BLaER1 (cell line): ENCODE results near the gene CCNH.

Experiments
- H3K27ac ChIP-seq: shearing (Covaris generic); formaldehyde crosslinking; 2 replicates; pipeline ENCODE4 v1.8.1; 2022
- H3K27me3 ChIP-seq: shearing (Covaris generic); formaldehyde crosslinking; 2 replicates; pipeline ENCODE4 v1.8.1; 2022
- H3K36me3 ChIP-seq: shearing (Covaris generic); formaldehyde crosslinking; 2 replicates; pipeline ENCODE4 v1.8.1; 2022
- H3K4me1 ChIP-seq: shearing (Covaris generic); formaldehyde crosslinking; 2 replicates; pipeline ENCODE4 v1.8.1; 2022
- H3K4me2 ChIP-seq: shearing (Covaris generic); formaldehyde crosslinking; 2 replicates; pipeline ENCODE4 v1.8.1; 2022
- H3K4me3 ChIP-seq: shearing (Covaris generic); formaldehyde crosslinking; 2 replicates; pipeline ENCODE4 v1.8.1; 2022
- H3K9ac ChIP-seq: shearing (Covaris generic); formaldehyde crosslinking; 2 replicates; pipeline ENCODE4 v1.8.1; 2022
- H3K9me3 ChIP-seq: shearing (Covaris generic); formaldehyde crosslinking; 2 replicates; pipeline ENCODE4 v1.8.1; 2022
- H4K20me1 ChIP-seq: shearing (Covaris generic); formaldehyde crosslinking; 2 replicates; pipeline ENCODE4 v1.8.1; 2022
- Cebpa-rat ChIP-seq: shearing (Covaris generic); IDR thresholded peaks from 2 replicates; pipeline ENCODE4 v1.8.1; 2022

The CCNH gene

DNA sequence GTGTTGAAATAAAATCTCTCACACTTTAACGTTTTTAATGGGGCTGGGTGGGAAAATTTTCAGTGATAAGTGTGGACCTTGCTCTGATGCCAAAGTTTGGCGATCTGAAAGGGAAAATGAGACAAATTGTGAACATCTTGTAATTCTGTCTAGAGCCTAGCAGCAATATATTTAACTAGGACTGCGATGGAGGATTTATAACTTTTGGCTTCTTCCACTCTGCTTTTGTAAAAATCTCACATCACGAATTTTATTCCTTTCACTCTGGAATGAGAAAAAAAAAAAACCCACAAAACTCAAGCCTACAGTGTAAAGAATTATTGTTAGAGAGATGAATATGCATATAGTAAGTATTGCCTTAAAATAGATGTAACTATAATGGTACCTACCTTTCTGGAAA is 19.9 kb downstream of the CCNH start:
- Histone ChIP-seq H3K9me3 (no peaks in the 10 kb centered on the region), H3K36me3 (peaks cover 98% of the 10 kb centered on the region), H3K4me2 (no peak overlapping the region), H3K9ac (no peak overlapping the region), H3K27me3 (no peaks in the 10 kb centered on the region), H3K4me1 (no peaks in the 10 kb centered on the region), H3K4me3 (no peak overlapping the region), H3K27ac (no peak overlapping the region), H4K20me1 (peaks cover 35% of the 10 kb centered on the region)
- TF ChIP-seq Cebpa-rat = no peak

DNA sequence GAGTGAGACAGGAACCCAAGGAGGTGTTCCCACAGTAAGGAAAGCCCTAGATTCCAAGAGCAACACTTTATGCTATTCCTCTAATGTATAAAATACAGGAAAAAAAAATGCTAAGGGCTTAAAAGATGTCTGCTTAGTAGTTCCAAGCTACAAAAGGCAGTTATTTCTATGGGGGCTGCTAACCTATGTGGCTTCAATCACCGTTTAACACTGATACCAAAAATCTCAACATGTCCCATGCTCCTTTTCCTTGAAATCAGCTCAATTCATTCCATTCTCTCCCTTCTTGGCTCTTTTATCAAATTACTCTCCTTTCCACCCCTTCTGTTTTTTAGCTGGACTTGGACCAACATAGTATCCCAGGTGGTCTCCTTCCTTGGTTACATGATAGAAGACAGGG is 20.6 kb downstream of the CCNH start:
- TF ChIP-seq Cebpa-rat = no peak
- no peak overlapping the region for H3K4me2 ChIP-seq
- H3K4me1 ChIP-seq = no peaks in the 10 kb centered on the region
- H3K9me3 ChIP-seq = no peaks in the 10 kb centered on the region
- H3K9ac ChIP-seq = no peak overlapping the region
- H3K27ac ChIP-seq = no peak overlapping the region
- H3K27me3 ChIP-seq = no peaks in the 10 kb centered on the region
- no peak overlapping the region for H3K4me3 ChIP-seq
- H3K36me3 ChIP-seq = peaks cover 98% of the 10 kb centered on the region
- peaks cover 29% of the 10 kb centered on the region for H4K20me1 ChIP-seq

DNA sequence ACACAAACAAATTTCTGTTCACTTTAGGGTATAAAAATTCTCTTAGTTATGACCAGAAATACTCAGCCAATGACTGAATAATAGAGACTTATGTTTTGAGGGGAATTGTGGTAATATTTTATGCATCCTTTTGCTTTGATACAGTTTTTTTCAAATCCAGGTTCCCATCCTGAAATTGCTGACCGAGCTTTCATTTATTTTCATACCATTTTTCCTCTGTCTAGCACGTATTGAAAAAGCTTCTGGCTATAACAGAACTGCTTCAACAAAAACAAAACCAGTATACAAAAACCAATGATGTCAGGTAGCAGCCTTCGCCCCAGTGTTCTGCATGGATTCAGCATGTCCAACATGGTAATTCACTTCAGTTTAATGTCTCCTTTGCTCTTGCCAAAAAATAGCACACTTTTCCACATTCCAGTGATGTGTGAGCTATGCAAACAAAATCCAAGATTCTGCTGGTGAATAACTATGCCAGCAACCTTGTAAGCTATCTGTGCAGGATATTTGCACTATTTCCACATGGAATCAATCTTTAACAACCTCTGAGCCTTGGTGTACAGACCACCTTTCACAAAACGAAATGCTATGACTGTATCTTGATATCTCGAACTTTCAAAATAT is 22.0 kb downstream of the CCNH start:
- no peak for TF ChIP-seq Cebpa-rat
- H3K27ac ChIP-seq = no peak overlapping the region
- H3K4me2 ChIP-seq = no peak overlapping the region
- H3K4me3 ChIP-seq = no peak overlapping the region
- peaks cover 96% of the 10 kb centered on the region for H3K36me3 ChIP-seq
- H3K9me3 ChIP-seq = no peaks in the 10 kb centered on the region
- no peaks in the 10 kb centered on the region for H3K27me3 ChIP-seq
- no peak overlapping the region for H3K9ac ChIP-seq
- H4K20me1 ChIP-seq = peaks cover 17% of the 10 kb centered on the region
- no peaks in the 10 kb centered on the region for H3K4me1 ChIP-seq

DNA sequence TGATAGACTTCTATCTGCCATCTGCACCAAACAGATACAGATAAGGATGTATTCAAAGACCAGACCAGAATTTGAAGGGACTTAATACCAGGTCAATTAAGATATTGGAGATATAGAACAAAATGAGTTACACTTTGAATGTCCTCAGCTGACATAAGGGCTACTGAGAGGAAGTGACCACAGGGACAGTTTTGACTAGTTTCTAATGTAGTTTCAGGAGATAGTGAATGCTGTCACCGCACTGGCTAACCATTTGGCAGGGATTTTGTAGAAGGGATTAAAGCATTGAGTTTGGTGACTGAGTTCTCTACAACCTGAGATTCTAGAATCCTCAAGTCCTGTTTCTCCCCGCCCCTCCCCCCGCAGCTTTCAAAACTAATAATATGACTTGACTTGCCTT is 22.7 kb downstream of the CCNH start:
- peaks cover 11% of the 10 kb centered on the region for H4K20me1 ChIP-seq
- H3K36me3 ChIP-seq = peaks cover 93% of the 10 kb centered on the region
- no peak overlapping the region for H3K4me3 ChIP-seq

DNA sequence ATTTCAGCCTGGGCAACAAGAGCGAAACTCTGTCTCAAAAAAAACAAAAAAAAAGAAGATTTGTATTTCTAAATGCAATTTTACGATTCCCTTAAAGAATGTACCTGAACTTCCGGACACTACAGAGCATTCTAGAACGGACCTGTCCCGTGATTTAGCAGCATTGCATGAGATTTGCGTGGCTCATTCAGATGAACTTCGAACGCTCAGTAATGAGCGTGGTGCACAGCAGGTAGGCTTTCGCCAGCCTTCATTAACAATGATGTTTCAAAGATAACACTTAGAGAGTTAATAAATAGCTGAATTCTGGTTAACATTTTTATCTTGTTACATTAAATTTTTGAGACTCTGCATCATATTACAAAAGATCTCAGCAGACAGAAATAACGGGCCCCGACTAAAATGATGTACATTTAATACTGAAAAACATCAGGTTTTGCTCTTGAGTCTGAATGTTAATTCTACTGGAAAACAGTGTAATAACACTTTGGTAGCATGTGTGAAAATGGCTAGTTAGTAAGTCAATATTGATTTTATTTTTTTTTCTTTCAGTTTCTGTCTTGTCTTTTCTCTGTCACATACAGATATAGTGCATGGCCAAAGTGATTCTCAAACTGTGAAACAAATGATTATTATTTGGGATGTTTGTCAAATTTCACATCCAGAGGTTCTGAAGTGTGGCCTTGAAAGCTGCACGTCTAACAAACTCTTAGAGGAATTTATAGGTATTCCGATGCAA is 23.3 kb downstream of the CCNH start:
- TF ChIP-seq Cebpa-rat = no peak
- H3K4me1 ChIP-seq = no peaks in the 10 kb centered on the region

More for the DNA sequence above, 22.7 kb downstream of the CCNH start:
- no peak overlapping the region for H3K9ac ChIP-seq
- H3K4me2 ChIP-seq = no peak overlapping the region
- H3K9me3 ChIP-seq = no peaks in the 10 kb centered on the region
- no peak overlapping the region for H3K27ac ChIP-seq
- no peaks in the 10 kb centered on the region for H3K27me3 ChIP-seq
- no peak for TF ChIP-seq Cebpa-rat
- H3K4me1 ChIP-seq = no peaks in the 10 kb centered on the region

DNA sequence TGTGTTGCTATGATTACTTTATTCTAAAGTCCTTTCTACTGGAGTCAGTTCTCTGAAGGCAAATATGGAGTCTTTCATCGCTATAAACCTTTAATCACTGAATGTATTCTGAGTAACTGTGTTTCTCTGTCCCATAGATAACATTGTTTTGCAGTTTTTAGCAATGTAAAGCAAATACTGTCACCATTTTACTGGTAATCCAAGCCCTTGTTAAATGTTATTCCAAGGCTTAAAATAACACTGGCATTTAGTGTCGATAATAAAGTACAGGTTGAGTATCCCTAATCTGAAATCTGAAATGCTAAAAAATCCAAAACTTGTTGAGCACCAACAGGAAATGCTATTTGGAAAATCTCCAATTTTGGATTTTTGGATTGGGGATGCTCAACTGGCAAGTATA is 24.6 kb downstream of the CCNH start:
- H3K36me3 ChIP-seq = peaks cover 88% of the 10 kb centered on the region
- H3K27me3 ChIP-seq = no peaks in the 10 kb centered on the region
- H3K9me3 ChIP-seq = no peaks in the 10 kb centered on the region
- no peak overlapping the region for H3K4me2 ChIP-seq
- H4K20me1 ChIP-seq = peaks cover 6% of the 10 kb centered on the region; the same call in 1 of the 2 replicates
- no peak overlapping the region for H3K4me3 ChIP-seq
- H3K9ac ChIP-seq = no peak overlapping the region
- H3K27ac ChIP-seq = no peak overlapping the region
- TF ChIP-seq Cebpa-rat = no peak
- no peaks in the 10 kb centered on the region for H3K4me1 ChIP-seq

More for the DNA sequence above, 23.3 kb downstream of the CCNH start:
- Histone ChIP-seq H3K9me3 (no peaks in the 10 kb centered on the region), H3K27me3 (no peaks in the 10 kb centered on the region), H3K27ac (no peak overlapping the region), H3K9ac (no peak overlapping the region), H3K36me3 (peaks cover 93% of the 10 kb centered on the region), H3K4me3 (no peak overlapping the region), H4K20me1 (peaks cover 6% of the 10 kb centered on the region; the same call in 1 of the 2 replicates), H3K4me2 (no peak overlapping the region)

DNA sequence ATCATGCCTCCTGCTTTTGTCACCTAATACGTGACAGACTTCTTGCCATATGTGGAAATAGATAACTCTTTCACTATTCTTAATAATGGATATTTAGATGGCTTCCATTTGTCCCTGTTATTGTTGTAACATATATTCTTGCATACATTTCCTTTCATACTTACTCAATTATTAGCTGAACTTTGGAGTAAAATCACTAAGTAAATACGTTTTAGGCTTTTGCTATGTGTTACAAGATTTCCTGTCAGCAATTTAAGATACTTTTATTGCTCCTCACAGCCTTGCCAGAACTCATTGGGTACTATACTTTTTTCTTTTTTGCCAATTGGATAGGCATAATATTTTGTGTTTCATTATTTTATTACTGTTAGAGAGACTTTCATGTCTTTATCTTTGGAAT is 26.9 kb downstream of the CCNH start:
- no peak overlapping the region for H3K4me2 ChIP-seq
- peaks cover 88% of the 10 kb centered on the region for H3K36me3 ChIP-seq
- H3K4me1 ChIP-seq = no peaks in the 10 kb centered on the region
- no peaks in the 10 kb centered on the region for H3K9me3 ChIP-seq
- H3K4me3 ChIP-seq = no peak overlapping the region
- H3K27ac ChIP-seq = no peak overlapping the region
- peaks cover 6% of the 10 kb centered on the region; the same call in 1 of the 2 replicates for H4K20me1 ChIP-seq
- H3K9ac ChIP-seq = no peak overlapping the region
- no peaks in the 10 kb centered on the region for H3K27me3 ChIP-seq
- no peak for TF ChIP-seq Cebpa-rat

DNA sequence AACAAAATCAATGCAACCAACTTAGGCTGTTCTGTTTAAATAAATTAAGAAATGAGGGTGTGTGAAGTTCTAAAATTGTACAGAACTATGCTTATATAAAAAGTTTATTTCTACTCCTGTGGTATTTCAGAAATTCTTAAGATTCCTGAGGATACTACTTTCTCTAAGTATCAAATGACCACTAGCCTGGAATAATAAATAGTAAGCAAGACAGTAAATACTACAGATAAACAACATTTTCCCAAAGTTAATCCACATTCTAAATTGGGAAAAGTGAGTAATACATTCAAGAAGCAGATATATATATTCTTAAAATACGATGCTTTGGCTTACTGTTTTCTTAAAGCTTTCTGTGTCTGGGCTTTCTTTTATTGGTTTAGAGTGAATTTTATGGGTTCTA is 29.5 kb downstream of the CCNH start:
- no peaks in the 10 kb centered on the region for H3K27me3 ChIP-seq
- H3K9ac ChIP-seq = no peak overlapping the region
- no peak for TF ChIP-seq Cebpa-rat
- H3K4me1 ChIP-seq = no peaks in the 10 kb centered on the region
- no peak overlapping the region for H3K27ac ChIP-seq
- no peaks in the 10 kb centered on the region for H3K9me3 ChIP-seq
- no peaks in the 10 kb centered on the region; the same call in 1 of the 2 replicates for H4K20me1 ChIP-seq
- no peak overlapping the region for H3K4me2 ChIP-seq
- H3K36me3 ChIP-seq = peaks cover 83% of the 10 kb centered on the region
- H3K4me3 ChIP-seq = no peak overlapping the region

DNA sequence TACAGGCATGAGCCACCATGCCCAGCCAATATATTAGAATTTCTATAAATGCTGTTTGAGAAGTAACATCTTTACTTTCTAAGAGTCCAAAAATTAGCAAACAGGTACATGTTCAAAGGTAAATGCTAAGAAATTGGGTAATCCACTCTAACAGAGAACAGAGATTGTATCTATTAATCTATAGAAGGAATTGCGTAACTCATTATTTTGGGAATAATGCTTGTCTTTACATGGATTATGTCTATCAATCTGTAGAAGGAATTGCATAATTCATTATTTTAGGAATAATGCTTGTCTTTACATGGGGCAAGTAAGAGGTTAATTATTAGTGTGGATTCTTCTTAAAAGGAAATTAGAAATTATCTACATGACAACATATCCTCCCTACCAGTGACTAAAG is 30.5 kb downstream of the CCNH start:
- Histone ChIP-seq H3K9me3 (no peaks in the 10 kb centered on the region), H3K4me3 (no peak overlapping the region), H3K4me2 (no peak overlapping the region), H4K20me1 (no peaks in the 10 kb centered on the region; the same call in 1 of the 2 replicates), H3K9ac (no peak overlapping the region), H3K27ac (no peak overlapping the region), H3K36me3 (peaks cover 83% of the 10 kb centered on the region), H3K27me3 (no peaks in the 10 kb centered on the region), H3K4me1 (no peaks in the 10 kb centered on the region)
- peak; percentile 41; the same call in 1 of the 2 replicates for TF ChIP-seq Cebpa-rat

DNA sequence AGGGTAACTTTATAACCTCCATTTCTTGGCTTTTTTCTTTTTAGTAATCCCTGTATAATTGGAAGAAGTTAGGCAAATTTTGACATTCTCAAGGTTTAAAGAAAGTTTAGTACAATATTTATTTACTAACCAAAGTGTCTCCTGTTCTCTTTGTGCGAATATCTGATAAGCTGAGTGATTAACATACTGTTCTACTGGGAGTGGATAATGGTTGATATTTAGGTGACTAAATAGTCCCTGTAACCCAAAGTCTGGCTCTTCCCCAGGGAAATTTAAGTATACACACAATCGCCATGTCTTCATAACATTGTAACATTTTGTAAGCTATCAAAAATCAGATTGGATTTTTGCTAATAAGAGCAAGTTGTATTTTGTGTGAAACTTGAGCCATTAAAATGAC is 40.0 kb downstream of the CCNH start:
- no peak overlapping the region for H3K27ac ChIP-seq

More for the DNA sequence above, 40.0 kb downstream of the CCNH start:
- Histone ChIP-seq H3K36me3 (peaks cover 61% of the 10 kb centered on the region), H3K4me1 (no peaks in the 10 kb centered on the region), H3K9me3 (no peaks in the 10 kb centered on the region), H3K4me2 (no peak overlapping the region), H3K27me3 (no peaks in the 10 kb centered on the region), H3K9ac (no peak overlapping the region), H4K20me1 (no peaks in the 10 kb centered on the region), H3K4me3 (no peak overlapping the region)
- no peak for TF ChIP-seq Cebpa-rat
